HCT116 (cell line): ENCODE results near the gene APC2. TPM values are rescaled to one million over a fixed set of nuclear protein-coding genes. Genes with fewer than 3 reads are reported as not detected.

Experiments
- ATF3 ChIP-seq: IDR thresholded peaks from 2 replicates; pipeline ENCODE4 v1.6.1; 2012
- CBX3 ChIP-seq: IDR thresholded peaks from 2 replicates; pipeline ENCODE4 v1.6.1; 2012; ENCODE audit warnings: low read depth
- CEBPB ChIP-seq: IDR thresholded peaks from 2 replicates; pipeline ENCODE4 v1.6.1; 2012; ENCODE audit warnings: low read depth
- ELF1 ChIP-seq: IDR thresholded peaks from 2 replicates; pipeline ENCODE4 v1.6.1; 2012; ENCODE audit warnings: low read depth, borderline replicate concordance
- EZH2 ChIP-seq: fragments of 200-600 bp; sonication (generic); IDR thresholded peaks from 2 replicates; pipeline ENCODE4 v1.6.1; 2017; ENCODE audit warnings: antibody characterized with exemption, mixed run types
- EZH2phosphoT487 ChIP-seq: fragments of 200-600 bp; IDR thresholded peaks from 2 replicates; pipeline ENCODE4 v1.6.1; 2018; ENCODE audit warnings: antibody characterized with exemption, borderline replicate concordance
- FOSL1 ChIP-seq: IDR thresholded peaks from 2 replicates; pipeline ENCODE4 v1.6.1; 2012; ENCODE audit warnings: low read depth
- JUND ChIP-seq: IDR thresholded peaks from 2 replicates; pipeline ENCODE4 v1.6.1; 2012
- POLR2A ChIP-seq: IDR thresholded peaks from 2 replicates; pipeline ENCODE4 v1.7.0; 2011; ENCODE audit warnings: borderline replicate concordance; ENCODE audit not compliant: insufficient read depth, insufficient read length; ENCODE audit errors: extremely low read depth
- RAD21 ChIP-seq: IDR thresholded peaks from 2 replicates; pipeline ENCODE4 v1.6.1; 2012; ENCODE audit warnings: low read depth, mild to moderate bottlenecking
- SRF ChIP-seq: IDR thresholded peaks from 2 replicates; pipeline ENCODE4 v1.6.1; 2012; ENCODE audit warnings: low read depth
- TCF7L2 ChIP-seq: IDR thresholded peaks from 2 replicates; pipeline ENCODE4 v1.7.0; 2011; ENCODE audit warnings: borderline replicate concordance, inconsistent platforms; ENCODE audit not compliant: insufficient read depth, insufficient read length; ENCODE audit errors: extremely low read depth
- YY1 ChIP-seq: IDR thresholded peaks from 2 replicates; pipeline ENCODE4 v1.6.1; 2011; ENCODE audit warnings: low read length, low read depth, moderate library complexity, mild to moderate bottlenecking; ENCODE audit not compliant: insufficient replicate concordance; ENCODE audit errors: extremely low read depth
- ZFX ChIP-seq: fragments of 450-650 bp; IDR thresholded peaks from 2 replicates; pipeline ENCODE4 v1.6.1; 2017
- ZNF274 ChIP-seq: fragments of 200-500 bp; sonication (Bioruptor generic); IDR thresholded peaks from 2 replicates; pipeline ENCODE4 v1.6.1; 2014; ENCODE audit warnings: mild to moderate bottlenecking, low read depth, low read length, inconsistent platforms
- total RNA-seq: library from RNA; stranded (reverse); gene quantifications from one replicate; pipeline ENCODE4 v1.2.1, GENCODE V29; 2021; ENCODE audit not compliant: unreplicated experiment
- TF ChIP-seq, protein P1 (sequence below): IDR thresholded peaks from 2 replicates; pipeline ENCODE4 v1.6.1; 2011; ENCODE audit warnings: mild to moderate bottlenecking, low read length, moderate library complexity; ENCODE audit not compliant: insufficient replicate concordance; ENCODE audit errors: extremely low read depth
- TF ChIP-seq, protein P2 (sequence below): IDR thresholded peaks from 2 replicates; pipeline ENCODE4 v1.6.1; 2012

APC2 gene
- total RNA-seq, 1 experiment from 2014 or later: 1.6 TPM

- no peak for TF ChIP-seq FOSL1
- TF ChIP-seq ATF3: no peak
- TF ChIP-seq EZH2: no peak
- no peak for TF ChIP-seq ZNF274
- TF ChIP-seq, protein P1, sequence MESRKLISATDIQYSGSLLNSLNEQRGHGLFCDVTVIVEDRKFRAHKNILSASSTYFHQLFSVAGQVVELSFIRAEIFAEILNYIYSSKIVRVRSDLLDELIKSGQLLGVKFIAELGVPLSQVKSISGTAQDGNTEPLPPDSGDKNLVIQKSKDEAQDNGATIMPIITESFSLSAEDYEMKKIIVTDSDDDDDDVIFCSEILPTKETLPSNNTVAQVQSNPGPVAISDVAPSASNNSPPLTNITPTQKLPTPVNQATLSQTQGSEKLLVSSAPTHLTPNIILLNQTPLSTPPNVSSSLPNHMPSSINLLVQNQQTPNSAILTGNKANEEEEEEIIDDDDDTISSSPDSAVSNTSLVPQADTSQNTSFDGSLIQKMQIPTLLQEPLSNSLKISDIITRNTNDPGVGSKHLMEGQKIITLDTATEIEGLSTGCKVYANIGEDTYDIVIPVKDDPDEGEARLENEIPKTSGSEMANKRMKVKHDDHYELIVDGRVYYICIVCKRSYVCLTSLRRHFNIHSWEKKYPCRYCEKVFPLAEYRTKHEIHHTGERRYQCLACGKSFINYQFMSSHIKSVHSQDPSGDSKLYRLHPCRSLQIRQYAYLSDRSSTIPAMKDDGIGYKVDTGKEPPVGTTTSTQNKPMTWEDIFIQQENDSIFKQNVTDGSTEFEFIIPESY: no peak
- no peak for TF ChIP-seq CEBPB
- no peak; the same call in 1 of the 2 replicates for TF ChIP-seq CBX3
- peak; percentile 23 for TF ChIP-seq YY1
- TF ChIP-seq SRF: no peak
- TF ChIP-seq, protein P2, sequence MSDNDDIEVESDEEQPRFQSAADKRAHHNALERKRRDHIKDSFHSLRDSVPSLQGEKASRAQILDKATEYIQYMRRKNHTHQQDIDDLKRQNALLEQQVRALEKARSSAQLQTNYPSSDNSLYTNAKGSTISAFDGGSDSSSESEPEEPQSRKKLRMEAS: 0 out of 2 replicates have a peak, but pooled peaks have one; percentile 10
- TF ChIP-seq ZFX: 0 out of 2 replicates have a peak, but pooled peaks have one; percentile 39
- TF ChIP-seq RAD21: peak; percentile 59
- no peak for TF ChIP-seq TCF7L2
- TF ChIP-seq ELF1: no peak
- TF ChIP-seq POLR2A: no peak
- TF ChIP-seq JUND: no peak
- TF ChIP-seq EZH2phosphoT487: no peak
Observed at GRCh38 chr19:1445185-1445931, 4.6 kb upstream of the APC2 start (continued).
